Body of pancreas (tissue), 4 donors: ENCODE data around the gene EIF4G2. TPM values are rescaled to one million over a fixed set of nuclear protein-coding genes. Genes with fewer than 3 reads are reported as not detected.

Experiments used
- ATAC-seq: fragments of 150-250 bp; one replicate; pipeline ENCODE4 v1.9.1; 2016
- DNase-seq, 4 donors: peaks; one replicate each; pipeline ENCODE4 v3.0.0-alpha.2; 2019
- H3K27ac ChIP-seq, 4 donors: fragments of 200-600 bp; sonication (generic); 1 replicate in 3 of 4; 2 replicates in 1 of 4; pipeline versions ENCODE4 v1.5.1 to v1.6.1; 2016 to 2019; ENCODE audit warnings: mild to moderate bottlenecking in 1 of 4, mixed read lengths in 1 of 4, moderate library complexity in 1 of 4
- H3K27me3 ChIP-seq, 2 donors: fragments of 200-600 bp; sonication (generic); one replicate each; pipeline ENCODE4 v1.6.0; 2016; ENCODE audit warnings: mild to moderate bottlenecking in 1 of 2
- H3K36me3 ChIP-seq, 2 donors: fragments of 200-600 bp; sonication (generic); replicated peaks in 1 of 2; 2 replicates each; pipeline ENCODE4 v1.5.1; 2016; ENCODE audit warnings: low read depth in 2 of 2; ENCODE audit not compliant: insufficient read depth in 1 of 2
- H3K4me1 ChIP-seq: fragments of 200-600 bp; sonication (generic); one replicate; pipeline ENCODE4 v1.6.0; 2016
- H3K4me3 ChIP-seq, 2 donors: fragments of 200-600 bp; sonication (generic); 1 replicate in 1 of 2; 2 replicates in 1 of 2; pipeline ENCODE4 v1.5.1; 2016 to 2019
- H3K9me3 ChIP-seq, 3 donors: fragments of 200-600 bp; sonication (generic); 1 replicate in 2 of 3; 2 replicates in 1 of 3; pipeline ENCODE4 v1.5.1; 2016
- CTCF ChIP-seq, 7 experiments: fragments of 450-650 bp in 4 of 7; fragments of 200-600 bp in 3 of 7; sonication (generic) in 3 of 7; IDR thresholded peaks; one replicate each; pipeline ENCODE4 v1.5.1; 2016 to 2019; ENCODE audit warnings: antibody characterized with exemption in 7 of 7
- POLR2A ChIP-seq, 3 donors: fragments of 450-650 bp; IDR thresholded peaks; one replicate each; pipeline ENCODE4 v1.6.1; 2016; ENCODE audit warnings: antibody characterized with exemption in 3 of 3, mild to moderate bottlenecking in 2 of 3
- WGBS, 2 donors: methylation state at CpG; one replicate each; pipeline ENCODE4 v1.1.5; 2017; 5-methylcytosine and 5-hydroxymethylcytosine counted together
- intact Hi-C: fragments of 100-400 bp; cut with DNase I; formaldehyde crosslinking; loops from one replicate; pipeline ENCODE4 v1.15.1; 2023
- total RNA-seq, 2 donors: library from RNA; depleted of rRNA; stranded (reverse); fragments of >200 nt; gene quantifications; one replicate each; pipeline ENCODE4 v1.1.0, GENCODE V29; 2016

Gene EIF4G2
- total RNA-seq, 2 donors from 2014 or later: 223 to 230 TPM

GRCh38 chr11:10780040-10780439 lies 28.7 kb downstream of the EIF4G2 start:
- DNase-seq: no peak

GRCh38 chr11:10779086-10779485 lies 29.6 kb downstream of the EIF4G2 start:
- Histone ChIP-seq H3K4me3 (no peak overlapping the region), H3K36me3 (peaks cover 10 to 30% of the 10 kb centered on the region in 2 donors), H3K27me3 (no peaks in the 10 kb centered on the region), H3K4me1 (peaks cover 5% of the 10 kb centered on the region), H3K27ac (peak overlapping the region in 1 of 4 donors; percentile 18), H3K9me3 (no peaks in the 10 kb centered on the region)
- no peak for ATAC-seq
- intact Hi-C loops: no loop called here
- DNase-seq: no peak
- 84 to 86% methylated on average over 1 of the region's 1 CpG for WGBS, 2 donors
- TF ChIP-seq CTCF (IDR thresholded peaks at IDR 0.05): no peak
- TF ChIP-seq POLR2A (IDR thresholded peaks at IDR 0.05): no peak

More at GRCh38 chr11:10780040-10780439, 28.7 kb downstream of the EIF4G2 start:
- Histone ChIP-seq H3K4me3 (no peak overlapping the region), H3K27me3 (no peaks in the 10 kb centered on the region), H3K4me1 (peaks cover 5% of the 10 kb centered on the region), H3K36me3 (peaks cover 10 to 22% of the 10 kb centered on the region in 2 donors), H3K27ac (no peak overlapping the region), H3K9me3 (no peaks in the 10 kb centered on the region)
- no peak for ATAC-seq
- WGBS, 2 donors: 91 to 100% methylated on average over 2 of the region's 2 CpGs
- TF ChIP-seq CTCF (IDR thresholded peaks at IDR 0.05): no peak
- TF ChIP-seq POLR2A (IDR thresholded peaks at IDR 0.05): no peak
- intact Hi-C loops: loop anchor here (10.0 kb wide), 1 partner anchor 1025 kb away; no protein-coding TSS in a partner anchor

- no peaks in the 10 kb centered on the region for H3K27me3 ChIP-seq
- H3K9me3 ChIP-seq: no peaks in the 10 kb centered on the region
- peak overlapping the region in 2 of 4 donors; percentile 27 to 35 for H3K27ac ChIP-seq
- H3K36me3 ChIP-seq: peaks cover 10 to 31% of the 10 kb centered on the region in 2 donors
- H3K4me1 ChIP-seq: peaks cover 5% of the 10 kb centered on the region
- intact Hi-C loops: no loop called here
- ATAC-seq (peak; percentile 67), DNase-seq (peak; percentile 26 to 55 (median 35))
- no peak overlapping the region for H3K4me3 ChIP-seq
- 81 to 87% methylated on average over 13 of the region's 13 CpGs for WGBS, 2 donors
- TF ChIP-seq POLR2A (IDR thresholded peaks at IDR 0.05) (no peak), CTCF (IDR thresholded peaks at IDR 0.05) (no peak)
Measured at GRCh38 chr11:10778217-10778970, 30.3 kb downstream of the EIF4G2 start.

- intact Hi-C loops: no loop called here
- no peak for ATAC-seq
- Histone ChIP-seq H3K27ac (peak overlapping the region in 2 of 4 donors; percentile 27 to 35), H3K27me3 (no peaks in the 10 kb centered on the region), H3K4me3 (no peak overlapping the region), H3K4me1 (peaks cover 5% of the 10 kb centered on the region), H3K9me3 (no peaks in the 10 kb centered on the region), H3K36me3 (peaks cover 10 to 34% of the 10 kb centered on the region in 2 donors)
- WGBS, 2 donors: 68 to 80% methylated on average over 6 of the region's 6 CpGs
- DNase-seq: no peak
- TF ChIP-seq POLR2A (IDR thresholded peaks at IDR 0.05): no peak
- no peak for TF ChIP-seq CTCF (IDR thresholded peaks at IDR 0.05)
Measured at GRCh38 chr11:10777806-10778205, 30.9 kb downstream of the EIF4G2 start.
